Brain microvascular endothelial cell (primary cell): ENCODE results near the gene TCF4.

Experiments
- DNase-seq: peaks from one replicate; pipeline ENCODE4 v3.0.0-alpha.2; 2020
- H3K27ac ChIP-seq: fragments of 250-450 bp; sonication (Bioruptor Pico); 2 replicates; pipeline ENCODE4 v1.5.1; 2020; ENCODE audit warnings: mild to moderate bottlenecking, moderate library complexity
- H3K27me3 ChIP-seq: fragments of 250-450 bp; sonication (Bioruptor Pico); replicated peaks from 2 replicates; pipeline ENCODE4 v1.5.1; 2020; ENCODE audit warnings: mild to moderate bottlenecking
- H3K36me3 ChIP-seq: fragments of 250-450 bp; sonication (Bioruptor Pico); replicated peaks from 2 replicates; pipeline ENCODE4 v1.5.1; 2020; ENCODE audit warnings: mild to moderate bottlenecking
- H3K4me3 ChIP-seq: 2 replicates; pipeline ENCODE4 v1.5.1; 2011; ENCODE audit warnings: low read depth, mild to moderate bottlenecking, control low read depth, low read length, moderate library complexity
- in situ Hi-C: cut with HindIII; loops from 2 replicates; pipeline ENCODE4 v1.10.0; 2017; ENCODE audit warnings: low sequenced_read_pairs, low pct_ligation_motif_present
- TF ChIP-seq, protein P1 (sequence below): IDR thresholded peaks from 2 replicates; pipeline ENCODE4 v1.5.1; 2011; ENCODE audit warnings: low read depth, mild to moderate bottlenecking, moderate library complexity, low read length, control low read depth, inconsistent platforms; ENCODE audit errors: missing control alignments

Gene TCF4

DNA sequence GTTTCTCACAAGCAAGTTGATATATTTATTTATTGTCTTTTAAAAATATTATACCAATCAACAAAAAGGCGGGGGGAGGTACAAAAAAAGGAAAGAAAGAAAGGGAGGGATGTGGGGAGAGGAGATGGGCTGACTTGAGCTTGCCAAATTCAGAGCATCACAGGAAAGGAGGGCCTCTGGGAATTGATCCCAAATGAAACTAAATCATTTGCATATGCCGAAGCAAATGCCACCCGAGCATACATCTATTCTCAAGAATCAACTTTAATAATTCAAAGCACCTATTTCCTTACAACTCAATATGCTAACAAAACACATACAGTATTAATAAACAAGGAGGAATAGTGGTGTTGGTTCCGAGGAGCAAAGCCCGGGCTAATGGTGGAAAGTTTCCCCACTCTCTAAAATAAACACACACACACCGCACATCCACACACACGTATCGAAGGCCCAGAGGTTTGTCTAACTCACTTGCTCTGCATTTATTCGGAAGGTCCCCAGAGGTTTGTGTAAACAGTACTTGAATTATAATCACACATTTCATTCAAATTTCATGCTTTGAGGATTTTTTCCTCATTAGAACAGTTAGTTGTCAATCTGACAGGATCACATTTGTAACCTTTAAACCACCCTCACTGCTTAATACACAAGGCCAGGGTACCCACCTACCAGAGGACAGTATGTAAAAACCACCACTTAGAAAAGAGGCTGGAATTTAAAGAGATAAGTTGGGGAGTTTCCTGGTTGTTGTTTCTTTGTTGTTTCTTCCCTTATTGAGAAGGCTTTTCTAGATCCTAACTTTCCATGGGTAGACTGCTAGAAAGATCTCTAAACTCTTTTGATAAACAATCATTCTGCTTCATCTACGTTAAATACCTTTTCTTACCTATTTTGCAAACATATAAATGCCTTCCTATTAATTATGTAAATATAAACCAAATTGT, 264.7 kb downstream of the TCF4 start:
- in situ Hi-C loops, result no loop called here
- H3K4me3 ChIP-seq, result no peak overlapping the region
- H3K27me3 ChIP-seq, result no peaks in the 10 kb centered on the region
- H3K36me3 ChIP-seq, result no peaks in the 10 kb centered on the region
- TF ChIP-seq, protein P1, sequence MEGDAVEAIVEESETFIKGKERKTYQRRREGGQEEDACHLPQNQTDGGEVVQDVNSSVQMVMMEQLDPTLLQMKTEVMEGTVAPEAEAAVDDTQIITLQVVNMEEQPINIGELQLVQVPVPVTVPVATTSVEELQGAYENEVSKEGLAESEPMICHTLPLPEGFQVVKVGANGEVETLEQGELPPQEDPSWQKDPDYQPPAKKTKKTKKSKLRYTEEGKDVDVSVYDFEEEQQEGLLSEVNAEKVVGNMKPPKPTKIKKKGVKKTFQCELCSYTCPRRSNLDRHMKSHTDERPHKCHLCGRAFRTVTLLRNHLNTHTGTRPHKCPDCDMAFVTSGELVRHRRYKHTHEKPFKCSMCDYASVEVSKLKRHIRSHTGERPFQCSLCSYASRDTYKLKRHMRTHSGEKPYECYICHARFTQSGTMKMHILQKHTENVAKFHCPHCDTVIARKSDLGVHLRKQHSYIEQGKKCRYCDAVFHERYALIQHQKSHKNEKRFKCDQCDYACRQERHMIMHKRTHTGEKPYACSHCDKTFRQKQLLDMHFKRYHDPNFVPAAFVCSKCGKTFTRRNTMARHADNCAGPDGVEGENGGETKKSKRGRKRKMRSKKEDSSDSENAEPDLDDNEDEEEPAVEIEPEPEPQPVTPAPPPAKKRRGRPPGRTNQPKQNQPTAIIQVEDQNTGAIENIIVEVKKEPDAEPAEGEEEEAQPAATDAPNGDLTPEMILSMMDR, result no peak
- no peak overlapping the region for H3K27ac ChIP-seq
- no peak for DNase-seq

DNA sequence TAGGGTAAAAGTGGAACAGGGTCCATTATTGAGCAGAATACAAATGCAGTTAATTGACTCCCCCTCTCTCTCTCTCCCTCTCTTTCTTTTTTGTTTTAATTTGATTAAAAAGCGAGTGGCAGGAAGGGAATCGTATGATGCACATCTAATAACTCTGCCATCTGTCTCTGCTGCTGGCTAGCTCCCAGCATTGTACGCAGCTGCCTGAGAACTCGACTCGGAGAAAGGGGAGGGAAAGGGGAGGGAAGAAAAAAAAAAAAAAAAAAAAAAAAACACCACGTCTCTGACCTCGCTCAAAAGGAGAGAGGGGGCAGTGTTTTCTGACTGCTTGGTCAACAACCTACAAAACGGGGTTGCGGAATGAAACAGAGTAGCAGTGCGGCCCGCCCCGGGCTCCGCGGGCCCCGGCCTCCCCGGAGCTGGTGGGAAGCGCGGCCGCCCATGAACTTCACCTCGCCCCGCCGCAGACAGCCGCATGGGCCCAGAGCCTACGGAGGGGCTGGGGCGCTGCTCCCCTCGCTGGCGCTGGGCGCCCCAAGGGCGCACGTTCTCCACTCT, 265.7 kb downstream of the TCF4 start:
- Histone ChIP-seq H3K36me3 (no peaks in the 10 kb centered on the region), H3K27ac (peak overlapping the region; percentile 88), H3K4me3 (peak overlapping the region; percentile 67), H3K27me3 (no peaks in the 10 kb centered on the region)
- DNase-seq, result peak; percentile 90
- in situ Hi-C loops, result no loop called here
- TF ChIP-seq, protein P1, result no peak

DNA sequence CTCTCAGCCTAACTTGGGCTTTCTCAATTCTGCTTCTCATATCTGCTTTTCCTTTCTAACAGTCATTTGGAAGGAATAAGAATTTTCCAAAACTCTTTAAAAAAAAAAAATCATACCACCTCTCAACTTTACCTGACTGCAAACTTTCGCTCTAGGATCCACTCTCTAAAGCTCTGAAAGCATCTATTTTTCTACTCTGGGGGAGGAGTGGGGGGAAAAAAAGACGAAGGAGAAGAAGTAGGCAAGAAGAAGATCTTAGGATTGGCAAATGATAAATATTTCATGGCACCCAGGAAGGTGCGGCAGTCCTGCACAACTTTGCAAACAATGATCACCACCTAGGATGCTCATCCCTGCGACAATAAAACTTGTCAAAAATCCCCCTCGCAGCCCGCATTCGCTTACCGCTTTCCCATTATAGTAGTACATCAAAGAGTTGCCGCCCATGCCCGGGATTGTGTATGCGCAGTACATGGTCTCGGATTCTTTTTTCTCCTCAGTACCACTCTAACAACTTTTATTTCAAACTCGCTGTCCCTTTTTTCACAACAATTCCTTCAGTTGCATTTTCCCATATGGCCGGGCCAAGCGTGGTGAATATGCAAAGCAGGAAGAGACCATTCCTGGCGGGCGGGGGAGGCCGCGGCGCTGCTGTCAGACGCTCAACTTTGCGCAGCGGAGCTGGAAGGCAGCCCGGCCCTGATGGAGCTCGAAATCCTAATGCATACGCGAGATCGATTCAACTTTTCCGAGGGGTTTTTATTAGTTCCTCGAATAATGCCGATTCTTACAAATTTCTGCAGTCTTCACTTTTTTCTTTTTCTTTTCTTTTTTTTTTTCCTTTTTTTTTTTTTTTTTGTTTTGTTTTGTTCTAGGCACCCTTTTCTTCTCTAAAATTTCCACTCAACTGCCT, 266.5 kb downstream of the TCF4 start:
- H3K4me3 ChIP-seq, result peak overlapping the region; percentile 67
- TF ChIP-seq, protein P1, result no peak
- peak overlapping the region; percentile 88 for H3K27ac ChIP-seq
- in situ Hi-C loops, result no loop called here
- H3K27me3 ChIP-seq, result no peaks in the 10 kb centered on the region
- peak; percentile 91 for DNase-seq
- no peaks in the 10 kb centered on the region for H3K36me3 ChIP-seq

DNA sequence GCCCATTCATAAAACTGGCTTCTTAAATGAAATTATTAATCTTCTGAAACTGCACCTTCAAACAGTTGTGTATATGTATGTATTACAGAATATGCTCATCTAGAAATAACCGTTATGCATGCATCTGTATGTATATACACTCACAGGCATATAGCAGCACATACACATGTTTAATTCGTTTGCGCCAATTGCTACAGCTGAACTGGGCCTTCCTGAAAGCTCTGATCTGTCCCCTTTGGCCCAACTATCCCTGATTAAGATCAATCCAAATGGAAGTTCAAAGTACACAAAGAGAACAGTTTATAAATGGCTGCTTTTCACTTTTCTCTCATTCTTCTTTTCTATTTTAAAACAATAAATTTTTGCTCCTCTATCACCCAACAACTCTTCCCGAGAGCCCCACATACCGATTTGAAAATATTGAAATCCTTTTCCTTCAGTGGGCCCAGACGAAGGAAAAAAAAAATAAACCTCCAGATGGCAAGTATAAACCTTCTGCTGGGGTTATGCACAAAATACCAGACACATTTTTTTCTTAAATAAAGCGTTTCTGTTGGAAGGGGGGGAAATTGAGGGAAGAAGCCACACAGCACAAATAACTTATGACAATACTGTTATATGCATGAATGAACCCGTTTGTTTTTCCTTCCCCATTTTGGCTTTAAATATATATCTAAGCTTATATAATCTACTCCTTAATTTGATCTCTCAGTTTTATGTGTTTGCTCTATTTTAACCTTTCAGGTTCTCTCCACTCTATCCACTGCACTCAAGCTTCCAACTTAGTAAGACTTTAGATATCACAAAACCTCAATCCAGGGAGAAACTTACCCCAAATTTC, 267.3 kb downstream of the TCF4 start:
- Histone ChIP-seq H3K4me3 (peak overlapping the region; percentile 67), H3K27me3 (no peaks in the 10 kb centered on the region), H3K36me3 (no peaks in the 10 kb centered on the region), H3K27ac (peak overlapping the region; percentile 88)
- TF ChIP-seq, protein P1, result no peak
- in situ Hi-C loops, result no loop called here
- DNase-seq, result no peak
